Measurements from ENCODE around the gene WNT7B. TPM values are rescaled to one million over a fixed set of nuclear protein-coding genes. Genes with fewer than 3 reads are reported as not detected.
A peak's percentile ranks its signal among the peaks of the same experiment; 100 is the strongest.

The WNT7B gene
- polyA plus RNA-seq, 4 donors: 0.03 to 0.22 (median 0.03) TPM; not detected in 1

DNA sequence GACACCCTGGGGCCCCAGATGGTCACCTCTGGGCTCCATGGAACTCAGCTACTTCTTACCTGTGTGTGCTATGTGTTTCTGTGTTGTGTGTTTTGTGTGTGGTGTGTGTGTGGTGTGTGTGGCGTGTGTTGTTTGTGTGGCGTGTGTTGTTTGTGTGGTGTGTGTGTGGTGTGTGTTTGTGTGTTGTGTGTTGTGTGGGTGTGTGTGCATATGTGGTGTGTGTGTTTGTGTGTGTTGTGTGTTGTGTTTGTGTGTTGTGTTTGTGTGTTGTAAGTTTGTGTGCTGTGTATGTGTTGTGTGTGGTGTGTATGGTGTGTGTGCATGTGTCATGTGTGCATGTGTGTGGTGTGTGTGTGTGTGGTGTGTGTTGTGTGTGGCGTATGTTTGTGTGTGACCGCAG, 3.8 kb upstream of the WNT7B start:
- no peak for FAIRE-seq
- H3K4me1 ChIP-seq (ENCODE audit: control insufficient read depth in 3 of 3, insufficient read depth in 2 of 3, low read depth in 1 of 3, low read length in 2 of 3): peaks cover 0 to 3% (median 0%) of the 10 kb centered on the region in 3 donors
- H3K27ac ChIP-seq (ENCODE audit: low read depth in 1 of 3, low read length in 2 of 3): no peak overlapping the region
- whole genome bisulfite sequencing, 3 donors: 83 to 94% (median 90%) methylated on average over 4 of the region's 4 CpGs
- no peak overlapping the region for H3K4me3 ChIP-seq (ENCODE audit: low read depth in 1 of 3, low read length in 3 of 3)
- no peaks in the 10 kb centered on the region for H3K36me3 ChIP-seq (ENCODE audit: control insufficient read depth in 3 of 3, insufficient read depth in 2 of 3, low read depth in 1 of 3, low read length in 3 of 3)
- H3K9me3 ChIP-seq (ENCODE audit: control insufficient read depth in 2 of 2, insufficient read depth in 1 of 2, low read depth in 1 of 2, low read length in 1 of 2): peaks cover 0 to 9% of the 10 kb centered on the region in 2 donors
- peaks cover 7 to 19% (median 18%) of the 10 kb centered on the region in 3 donors for H3K27me3 ChIP-seq (ENCODE audit: control insufficient read depth in 3 of 3, insufficient read depth in 3 of 3, low read length in 3 of 3)
- DNase-seq: no peak

DNA sequence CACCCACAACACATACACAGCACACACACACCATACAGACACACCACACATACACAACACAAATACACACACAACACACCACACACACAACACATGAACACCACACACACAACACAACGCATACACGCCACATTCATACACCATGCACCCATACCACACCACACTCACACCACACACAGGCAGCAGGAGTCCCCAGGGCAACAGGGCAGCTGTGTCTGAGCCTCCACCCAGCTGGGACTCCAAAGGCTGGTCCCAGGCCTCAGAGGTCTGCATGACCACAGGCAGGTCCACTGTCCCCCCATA, 3.3 kb upstream of the WNT7B start:
- H3K9me3 ChIP-seq (ENCODE audit: control insufficient read depth in 2 of 2, insufficient read depth in 1 of 2, low read depth in 1 of 2, low read length in 1 of 2): peaks cover 0 to 4% of the 10 kb centered on the region in 2 donors
- peaks cover 10 to 23% (median 21%) of the 10 kb centered on the region in 3 donors for H3K27me3 ChIP-seq (ENCODE audit: control insufficient read depth in 3 of 3, insufficient read depth in 3 of 3, low read length in 3 of 3)
- no peak overlapping the region for H3K27ac ChIP-seq (ENCODE audit: low read depth in 1 of 3, low read length in 2 of 3)
- no peak overlapping the region for H3K4me3 ChIP-seq (ENCODE audit: low read depth in 1 of 3, low read length in 3 of 3)
- DNase-seq (no peak), FAIRE-seq (no peak)
- no peaks in the 10 kb centered on the region for H3K36me3 ChIP-seq (ENCODE audit: control insufficient read depth in 3 of 3, insufficient read depth in 2 of 3, low read depth in 1 of 3, low read length in 3 of 3)
- H3K4me1 ChIP-seq (ENCODE audit: control insufficient read depth in 3 of 3, insufficient read depth in 2 of 3, low read depth in 1 of 3, low read length in 2 of 3): peaks cover 0 to 3% (median 0%) of the 10 kb centered on the region in 3 donors
- WGBS, 3 donors: 87 to 99% (median 94%) methylated on average over 2 of the region's 2 CpGs

DNA sequence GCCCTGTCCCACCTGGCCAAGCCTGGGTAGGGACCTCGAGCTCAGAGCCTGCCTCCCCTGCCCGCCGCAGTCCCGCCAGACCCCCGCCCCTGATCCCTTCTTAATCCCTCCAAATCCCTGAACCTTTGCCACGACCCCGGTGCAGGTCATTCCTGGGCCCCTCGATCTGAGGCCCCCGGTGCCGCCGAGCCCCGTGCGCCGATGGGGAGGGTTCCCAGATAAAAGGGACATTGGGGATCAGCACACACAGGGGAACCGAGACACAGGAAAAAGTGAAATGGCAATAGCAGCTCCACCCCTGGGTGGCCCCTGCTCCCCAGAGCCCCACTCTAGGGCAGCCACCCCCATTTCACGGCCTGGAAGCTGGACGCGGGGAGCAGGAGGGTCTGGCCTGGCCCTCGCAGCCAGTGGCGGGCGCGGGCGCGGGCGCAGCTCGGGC, 1.3 kb upstream of the WNT7B start:
- WGBS, 3 donors: 2 to 4% (median 3%) methylated on average over 26 of the region's 26 CpGs
- H3K4me1 ChIP-seq (ENCODE audit: control insufficient read depth in 3 of 3, insufficient read depth in 2 of 3, low read depth in 1 of 3, low read length in 2 of 3): peaks cover 0 to 3% (median 0%) of the 10 kb centered on the region in 3 donors
- no peaks in the 10 kb centered on the region for H3K36me3 ChIP-seq (ENCODE audit: control insufficient read depth in 3 of 3, insufficient read depth in 2 of 3, low read depth in 1 of 3, low read length in 3 of 3)
- peak overlapping the region in 1 of 3 donors; percentile 47 for H3K4me3 ChIP-seq (ENCODE audit: low read depth in 1 of 3, low read length in 3 of 3)
- DNase-seq (no peak), FAIRE-seq (no peak)
- no peaks in the 10 kb centered on the region for H3K9me3 ChIP-seq (ENCODE audit: control insufficient read depth in 2 of 2, insufficient read depth in 1 of 2, low read depth in 1 of 2, low read length in 1 of 2)
- H3K27me3 ChIP-seq (ENCODE audit: control insufficient read depth in 3 of 3, insufficient read depth in 3 of 3, low read length in 3 of 3): peaks cover 23 to 40% (median 29%) of the 10 kb centered on the region in 3 donors
- no peak overlapping the region for H3K27ac ChIP-seq (ENCODE audit: low read depth in 1 of 3, low read length in 2 of 3)

DNA sequence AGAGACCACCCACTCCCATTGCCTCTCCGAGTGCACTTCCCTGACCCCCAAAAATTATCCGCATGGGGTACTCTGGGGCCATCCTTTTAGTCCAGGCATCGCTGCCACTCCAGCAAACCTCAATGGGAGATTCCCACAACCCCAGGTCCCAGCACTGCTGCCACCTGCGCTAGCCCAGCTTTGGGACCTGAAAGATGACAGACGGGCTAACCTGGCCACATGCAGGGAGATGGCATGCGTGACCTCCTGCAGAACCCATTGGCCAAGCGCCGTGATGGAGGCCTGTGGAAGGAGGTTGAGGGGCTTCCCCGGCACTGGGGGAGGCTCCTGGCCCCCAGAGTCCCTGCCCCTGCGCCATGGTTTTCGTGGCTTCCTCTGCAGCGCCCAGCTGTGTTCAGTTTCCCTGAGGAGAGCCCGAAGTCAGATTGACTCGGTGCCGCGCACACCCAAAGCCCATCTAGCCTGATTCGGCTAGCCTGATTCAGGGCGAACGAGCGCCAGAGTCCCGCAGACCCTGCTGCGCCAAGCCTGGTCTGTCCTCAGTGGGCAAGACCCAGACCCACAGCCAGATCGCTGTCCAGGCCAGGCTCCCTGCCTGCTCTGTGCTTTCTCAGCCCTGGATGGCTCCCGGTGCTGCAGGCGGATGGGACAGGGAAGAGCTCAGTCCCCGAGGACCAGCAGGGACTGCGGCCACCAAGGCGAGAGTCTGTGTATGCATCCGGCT, 751 bp upstream of the WNT7B start:
- Histone ChIP-seq H3K4me1 (ENCODE audit: control insufficient read depth in 3 of 3, insufficient read depth in 2 of 3, low read depth in 1 of 3, low read length in 2 of 3) (peaks cover 0 to 3% (median 0%) of the 10 kb centered on the region in 3 donors), H3K27me3 (ENCODE audit: control insufficient read depth in 3 of 3, insufficient read depth in 3 of 3, low read length in 3 of 3) (peaks cover 25 to 46% (median 33%) of the 10 kb centered on the region in 3 donors), H3K9me3 (ENCODE audit: control insufficient read depth in 2 of 2, insufficient read depth in 1 of 2, low read depth in 1 of 2, low read length in 1 of 2) (no peaks in the 10 kb centered on the region), H3K4me3 (ENCODE audit: low read depth in 1 of 3, low read length in 3 of 3) (no peak overlapping the region), H3K27ac (ENCODE audit: low read depth in 1 of 3, low read length in 2 of 3) (no peak overlapping the region), H3K36me3 (ENCODE audit: control insufficient read depth in 3 of 3, insufficient read depth in 2 of 3, low read depth in 1 of 3, low read length in 3 of 3) (no peaks in the 10 kb centered on the region)
- WGBS, 3 donors: 4 to 9% (median 8%) methylated on average over 28 to 29 of the region's 29 CpGs
- DNase-seq (peak in 1 of 2 donors; percentile 44), FAIRE-seq (no peak)

DNA sequence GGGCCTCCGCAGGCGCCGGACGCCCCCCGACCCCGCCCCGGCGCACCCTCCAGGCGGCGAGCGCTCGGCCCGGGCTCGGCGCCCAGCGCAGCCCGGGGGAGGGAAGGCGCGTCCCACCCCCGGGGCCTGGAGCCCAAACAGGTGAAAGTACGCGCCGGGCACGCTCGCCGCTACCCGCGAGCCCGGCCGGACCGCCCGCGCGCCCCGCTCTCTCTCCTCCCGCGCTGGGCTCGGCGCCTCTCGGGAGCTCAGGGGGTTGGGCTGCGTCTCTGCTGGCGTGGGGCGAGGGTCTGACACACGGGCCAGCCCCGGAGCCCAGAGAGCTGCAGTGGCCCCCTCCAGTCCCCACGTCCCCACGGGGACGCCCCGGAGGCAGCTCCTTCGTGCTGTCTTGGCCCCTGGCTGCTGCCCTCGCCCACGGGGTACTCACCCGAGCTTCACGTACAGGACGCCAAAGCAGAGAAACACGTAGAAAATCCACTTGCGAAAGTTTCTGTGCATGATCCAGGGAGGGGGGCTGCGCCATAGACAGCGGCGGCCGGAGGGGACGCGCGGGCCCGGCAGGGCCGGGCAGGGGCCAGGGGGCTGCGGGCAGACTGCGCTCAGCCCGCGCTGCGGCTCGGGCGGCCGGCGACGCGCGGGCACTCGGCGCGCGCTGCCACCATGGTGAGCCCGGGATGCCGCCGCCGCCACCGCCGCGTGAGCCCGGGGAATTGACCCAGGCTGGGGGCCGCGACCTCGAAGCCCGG, 534 bp downstream of the WNT7B start:
- FAIRE-seq: no peak

DNA sequence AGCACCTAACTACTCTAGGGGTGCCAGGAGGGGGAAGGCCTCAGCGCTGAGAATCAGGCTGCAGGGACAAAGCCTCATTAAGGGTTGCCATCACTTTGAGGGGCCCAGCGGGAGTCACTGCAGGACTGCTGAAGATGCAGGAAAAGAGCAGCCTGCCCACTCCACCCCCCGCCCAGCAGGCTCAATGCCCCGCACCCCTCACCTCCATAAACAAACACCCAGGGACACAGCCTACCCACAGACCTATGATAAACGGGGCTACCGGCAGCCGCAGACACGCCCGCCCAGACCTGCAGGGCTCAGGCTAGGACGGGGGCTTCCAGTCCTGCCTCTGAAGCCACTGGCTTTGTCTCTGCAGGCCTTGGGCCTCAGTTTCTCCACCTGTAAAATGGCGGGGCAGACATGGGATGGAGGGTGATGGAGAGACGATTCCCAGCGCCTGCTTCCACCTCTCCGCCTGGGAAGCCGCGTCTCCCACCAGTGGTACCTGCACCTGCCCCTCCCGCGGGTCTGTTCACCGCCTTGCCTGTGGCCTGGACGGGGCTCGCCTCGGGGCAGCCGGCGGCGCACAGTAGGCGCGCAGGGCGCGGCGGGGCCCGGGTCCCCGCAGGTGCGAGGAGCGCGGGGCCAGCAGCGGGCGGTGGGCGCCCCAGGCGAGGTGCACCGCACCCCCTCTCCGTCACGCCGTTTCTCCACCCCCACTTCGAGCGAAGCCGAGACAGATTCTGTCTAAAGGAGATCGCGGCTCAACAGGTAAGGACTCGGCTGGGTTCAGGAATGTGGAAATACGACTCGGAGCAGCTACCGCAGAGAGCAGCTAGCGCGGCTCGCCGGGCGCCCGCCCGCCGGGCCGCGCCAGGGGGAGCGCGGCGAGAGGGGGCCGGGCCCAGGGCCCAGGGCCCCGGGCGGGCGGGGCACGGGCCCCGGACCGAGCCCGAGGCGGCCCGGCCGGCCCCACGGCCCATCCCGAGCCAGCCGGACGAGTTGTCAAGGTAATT, 1.5 kb downstream of the WNT7B start:
- peak in 1 of 2 donors; percentile 45 for DNase-seq

More for the DNA sequence above, 534 bp downstream of the WNT7B start:
- H3K27me3 ChIP-seq (ENCODE audit: control insufficient read depth in 3 of 3, insufficient read depth in 3 of 3, low read length in 3 of 3): peaks cover 33 to 54% (median 40%) of the 10 kb centered on the region in 3 donors
- H3K36me3 ChIP-seq (ENCODE audit: control insufficient read depth in 3 of 3, insufficient read depth in 2 of 3, low read depth in 1 of 3, low read length in 3 of 3): no peaks in the 10 kb centered on the region
- peaks cover 0 to 4% (median 0%) of the 10 kb centered on the region in 3 donors for H3K4me1 ChIP-seq (ENCODE audit: control insufficient read depth in 3 of 3, insufficient read depth in 2 of 3, low read depth in 1 of 3, low read length in 2 of 3)
- H3K9me3 ChIP-seq (ENCODE audit: control insufficient read depth in 2 of 2, insufficient read depth in 1 of 2, low read depth in 1 of 2, low read length in 1 of 2): no peaks in the 10 kb centered on the region
- DNase-seq: peak in 1 of 2 donors; percentile 50
- peak overlapping the region in 1 of 3 donors; percentile 32 for H3K4me3 ChIP-seq (ENCODE audit: low read depth in 1 of 3, low read length in 3 of 3)
- 1 to 2% (median 1%) methylated on average over 49 to 94 of the region's 94 CpGs for WGBS, 3 donors
- no peak overlapping the region for H3K27ac ChIP-seq (ENCODE audit: low read depth in 1 of 3, low read length in 2 of 3)

DNA sequence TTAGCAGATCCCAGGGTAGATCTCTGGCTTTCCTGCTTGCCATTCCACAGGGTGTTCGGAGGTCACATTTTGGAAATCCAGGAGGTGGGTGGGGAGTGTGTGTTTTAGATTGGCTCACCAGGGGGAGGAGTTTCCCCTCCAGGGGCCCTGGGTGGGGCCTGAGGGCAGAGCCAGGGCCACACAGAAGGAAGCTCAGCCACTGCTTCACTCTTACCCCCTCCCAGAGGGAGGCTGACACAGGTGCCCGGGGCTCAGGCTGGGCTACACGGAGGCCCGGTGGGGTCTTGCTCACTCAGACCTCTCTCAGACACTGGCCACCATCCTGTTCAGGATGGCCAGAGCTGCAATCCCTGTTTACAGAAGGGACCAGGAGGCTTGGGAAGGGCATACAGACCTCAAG, 2.5 kb downstream of the WNT7B start:
- H3K4me3 ChIP-seq (ENCODE audit: low read depth in 1 of 3, low read length in 3 of 3): no peak overlapping the region
- no peaks in the 10 kb centered on the region for H3K36me3 ChIP-seq (ENCODE audit: control insufficient read depth in 3 of 3, insufficient read depth in 2 of 3, low read depth in 1 of 3, low read length in 3 of 3)
- DNase-seq: no peak
- no peak for FAIRE-seq
- H3K9me3 ChIP-seq (ENCODE audit: control insufficient read depth in 2 of 2, insufficient read depth in 1 of 2, low read depth in 1 of 2, low read length in 1 of 2): no peaks in the 10 kb centered on the region
- H3K4me1 ChIP-seq (ENCODE audit: control insufficient read depth in 3 of 3, insufficient read depth in 2 of 3, low read depth in 1 of 3, low read length in 2 of 3): peaks cover 0 to 7% (median 0%) of the 10 kb centered on the region in 3 donors
- no peak overlapping the region for H3K27ac ChIP-seq (ENCODE audit: low read depth in 1 of 3, low read length in 2 of 3)
- peaks cover 35 to 74% (median 46%) of the 10 kb centered on the region in 3 donors for H3K27me3 ChIP-seq (ENCODE audit: control insufficient read depth in 3 of 3, insufficient read depth in 3 of 3, low read length in 3 of 3)
- 7 to 17% (median 14%) methylated on average over 4 of the region's 4 CpGs for WGBS, 3 donors

More for the DNA sequence above, 1.5 kb downstream of the WNT7B start:
- no peaks in the 10 kb centered on the region for H3K9me3 ChIP-seq (ENCODE audit: control insufficient read depth in 2 of 2, insufficient read depth in 1 of 2, low read depth in 1 of 2, low read length in 1 of 2)
- 3 to 4% (median 4%) methylated on average over 59 to 80 of the region's 80 CpGs for WGBS, 3 donors
- peak overlapping the region in 1 of 3 donors; percentile 32 for H3K4me3 ChIP-seq (ENCODE audit: low read depth in 1 of 3, low read length in 3 of 3)
- peaks cover 35 to 64% (median 43%) of the 10 kb centered on the region in 3 donors for H3K27me3 ChIP-seq (ENCODE audit: control insufficient read depth in 3 of 3, insufficient read depth in 3 of 3, low read length in 3 of 3)
- FAIRE-seq: no peak
- no peak overlapping the region for H3K27ac ChIP-seq (ENCODE audit: low read depth in 1 of 3, low read length in 2 of 3)
- no peaks in the 10 kb centered on the region for H3K36me3 ChIP-seq (ENCODE audit: control insufficient read depth in 3 of 3, insufficient read depth in 2 of 3, low read depth in 1 of 3, low read length in 3 of 3)
- peaks cover 0 to 7% (median 0%) of the 10 kb centered on the region in 3 donors for H3K4me1 ChIP-seq (ENCODE audit: control insufficient read depth in 3 of 3, insufficient read depth in 2 of 3, low read depth in 1 of 3, low read length in 2 of 3)

DNA sequence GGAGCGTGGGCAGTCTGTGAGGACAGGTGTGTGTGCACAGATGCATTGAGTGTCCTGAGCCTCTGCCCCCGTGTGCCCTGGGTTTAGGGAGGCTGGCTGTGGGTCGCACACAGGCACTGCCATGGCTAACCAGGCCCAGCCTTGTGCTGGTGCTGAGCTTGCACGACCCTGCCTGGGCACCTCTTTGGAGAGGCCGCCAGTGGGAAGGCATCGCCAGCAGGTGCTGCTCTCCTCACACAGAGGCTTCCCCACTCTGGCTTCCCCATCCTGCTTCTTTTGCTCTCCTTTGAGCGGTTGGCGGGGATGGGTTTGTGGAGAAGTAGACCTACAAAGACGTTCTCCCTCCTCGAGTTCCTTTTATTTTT, 4.1 kb downstream of the WNT7B start:
- Histone ChIP-seq H3K4me3 (ENCODE audit: low read depth in 1 of 3, low read length in 3 of 3) (no peak overlapping the region), H3K27ac (ENCODE audit: low read depth in 1 of 3, low read length in 2 of 3) (no peak overlapping the region), H3K9me3 (ENCODE audit: control insufficient read depth in 2 of 2, insufficient read depth in 1 of 2, low read depth in 1 of 2, low read length in 1 of 2) (no peaks in the 10 kb centered on the region), H3K36me3 (ENCODE audit: control insufficient read depth in 3 of 3, insufficient read depth in 2 of 3, low read depth in 1 of 3, low read length in 3 of 3) (no peaks in the 10 kb centered on the region), H3K27me3 (ENCODE audit: control insufficient read depth in 3 of 3, insufficient read depth in 3 of 3, low read length in 3 of 3) (peaks cover 33 to 77% (median 52%) of the 10 kb centered on the region in 3 donors), H3K4me1 (ENCODE audit: control insufficient read depth in 3 of 3, insufficient read depth in 2 of 3, low read depth in 1 of 3, low read length in 2 of 3) (peaks cover 0 to 4% (median 0%) of the 10 kb centered on the region in 3 donors)
- no peak for DNase-seq
- no peak for FAIRE-seq
- 53 to 66% (median 53%) methylated on average over 10 of the region's 10 CpGs for WGBS, 3 donors
